ENCODE data around the gene SIVA1.

GRCh38 chr14:104734601-104734990 is 18.4 kb upstream of the SIVA1 start:
- TF ChIP-seq CTCF (IDR thresholded peaks at IDR 0.05) (no peak), POLR2A (IDR thresholded peaks at IDR 0.05) (no peak)

Data from transverse colon (tissue), 3 donors.